Left kidney (tissue), 2 donors: Measurements from ENCODE around the gene PRDM4. TPM values are rescaled to one million over a fixed set of nuclear protein-coding genes. Genes with fewer than 3 reads are reported as not detected.
"Not testable (repeated sequence)": the region's sequence is repeated elsewhere in the genome, so short reads cannot be mapped to it uniquely, and the experiment has no call there.

Source experiments
- DNase-seq: peaks from one replicate; pipeline ENCODE4 v3.0.0-alpha.2; 2013
- polyA plus RNA-seq: library from polyadenylated mRNA; unstranded; fragments of 120-200 nt; gene quantifications from one replicate; pipeline ENCODE4 v1.2.1, GENCODE V29; 2013; ENCODE audit not compliant: insufficient read length

The PRDM4 gene
- polyA plus RNA-seq, 1 donor = 46.6 TPM

GRCh38 chr12:107704041-107704440 is 56.9 kb downstream of the PRDM4 start:
- DNase-seq = no peak

GRCh38 chr12:107702106-107702505 is 58.8 kb downstream of the PRDM4 start:
- DNase-seq = no peak

GRCh38 chr12:107695772-107696171 is 65.2 kb downstream of the PRDM4 start:
- not testable (repeated sequence) for DNase-seq

- DNase-seq = peak; percentile 97
Measured at GRCh38 chr12:107685360-107686248, 75.3 kb downstream of the PRDM4 start, which contains the start of gene PWP1. PWP1 (plus strand) TSS chr12:107685799; CDS start chr12:107685900, 101 bp downstream.

- DNase-seq = peak; percentile 26
Measured at GRCh38 chr12:107684990-107685359, 76.0 kb downstream of the PRDM4 start.

GRCh38 chr12:107684029-107684795 is 76.7 kb downstream of the PRDM4 start:
- no peak for DNase-seq

Other genes starting within 250 kb of the PRDM4 start
- 62.0 TPM for gene PWP1, start 75.3 kb downstream of the PRDM4 start, polyA plus RNA-seq
- gene ASCL4, start 13.6 kb upstream of the PRDM4 start, polyA plus RNA-seq = not detected